Testis (tissue), 2 donors: ENCODE measurements around the gene NBEA.

Experiments
- POLR2A ChIP-seq: fragments of 450-650 bp; IDR thresholded peaks from one replicate; pipeline ENCODE4 v1.6.1; 2017; ENCODE audit warnings: antibody characterized with exemption, mild to moderate bottlenecking, moderate library complexity
- TF ChIP-seq, protein P1 (sequence below), 3 experiments: fragments of 450-650 bp in 2 of 3; fragments of 200-600 bp in 1 of 3; sonication (generic) in 1 of 3; IDR thresholded peaks; one replicate each; pipeline ENCODE4 v1.5.1; 2016 to 2019; ENCODE audit warnings: antibody characterized with exemption in 3 of 3, mild to moderate bottlenecking in 2 of 3, moderate library complexity in 1 of 3

GRCh38 chr13:35014606-35015213 is 72.6 kb downstream of the NBEA start:
- TF ChIP-seq POLR2A, result no peak
- TF ChIP-seq, protein P1, sequence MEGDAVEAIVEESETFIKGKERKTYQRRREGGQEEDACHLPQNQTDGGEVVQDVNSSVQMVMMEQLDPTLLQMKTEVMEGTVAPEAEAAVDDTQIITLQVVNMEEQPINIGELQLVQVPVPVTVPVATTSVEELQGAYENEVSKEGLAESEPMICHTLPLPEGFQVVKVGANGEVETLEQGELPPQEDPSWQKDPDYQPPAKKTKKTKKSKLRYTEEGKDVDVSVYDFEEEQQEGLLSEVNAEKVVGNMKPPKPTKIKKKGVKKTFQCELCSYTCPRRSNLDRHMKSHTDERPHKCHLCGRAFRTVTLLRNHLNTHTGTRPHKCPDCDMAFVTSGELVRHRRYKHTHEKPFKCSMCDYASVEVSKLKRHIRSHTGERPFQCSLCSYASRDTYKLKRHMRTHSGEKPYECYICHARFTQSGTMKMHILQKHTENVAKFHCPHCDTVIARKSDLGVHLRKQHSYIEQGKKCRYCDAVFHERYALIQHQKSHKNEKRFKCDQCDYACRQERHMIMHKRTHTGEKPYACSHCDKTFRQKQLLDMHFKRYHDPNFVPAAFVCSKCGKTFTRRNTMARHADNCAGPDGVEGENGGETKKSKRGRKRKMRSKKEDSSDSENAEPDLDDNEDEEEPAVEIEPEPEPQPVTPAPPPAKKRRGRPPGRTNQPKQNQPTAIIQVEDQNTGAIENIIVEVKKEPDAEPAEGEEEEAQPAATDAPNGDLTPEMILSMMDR (IDR thresholded peaks at IDR 0.05), result no peak
